Neural progenitor cell (in vitro differentiated cells): ENCODE measurements around the gene FIBP. TPM values are rescaled to one million over a fixed set of nuclear protein-coding genes. Genes with fewer than 3 reads are reported as not detected.
A peak's percentile ranks its signal among the peaks of the same experiment; 100 is the strongest.

Experiments used
- DNase-seq: peaks from one replicate; pipeline ENCODE4 v3.0.0-alpha.2; 2016; ENCODE audit warnings: low spot score
- H2AFZ ChIP-seq: fragments of 200-600 bp; sonication (generic); replicated peaks from 2 replicates; pipeline ENCODE4 v1.6.1; 2016; ENCODE audit warnings: antibody characterized with exemption
- H3F3A ChIP-seq: fragments of 200-600 bp; sonication (generic); 2 replicates; pipeline ENCODE4 v1.6.1; 2016; ENCODE audit warnings: antibody characterized with exemption, low read depth
- H3K27ac ChIP-seq: fragments of 200-600 bp; sonication (generic); 2 replicates; pipeline ENCODE4 v1.5.1; 2016; ENCODE audit warnings: mild to moderate bottlenecking
- H3K27me3 ChIP-seq: fragments of 200-600 bp; sonication (generic); 2 replicates; pipeline ENCODE4 v1.6.1; 2016; ENCODE audit warnings: mild to moderate bottlenecking, moderate library complexity
- H3K36me3 ChIP-seq: fragments of 200-600 bp; sonication (generic); 2 replicates; pipeline ENCODE4 v1.5.1; 2016
- H3K4me1 ChIP-seq: fragments of 200-600 bp; sonication (generic); 2 replicates; pipeline ENCODE4 v1.6.1; 2016; ENCODE audit warnings: mixed run types
- H3K4me2 ChIP-seq: fragments of 200-600 bp; sonication (generic); 2 replicates; pipeline ENCODE4 v1.6.1; 2016
- H3K4me3 ChIP-seq: fragments of 200-600 bp; sonication (generic); 2 replicates; pipeline ENCODE4 v1.5.1; 2016
- H3K79me2 ChIP-seq: fragments of 200-600 bp; sonication (generic); 2 replicates; pipeline ENCODE4 v1.6.1; 2016; ENCODE audit warnings: low read depth
- H3K9ac ChIP-seq: fragments of 200-600 bp; sonication (generic); 2 replicates; pipeline ENCODE4 v1.6.1; 2016
- H3K9me3 ChIP-seq: fragments of 200-600 bp; sonication (generic); 2 replicates; pipeline ENCODE4 v1.5.1; 2016; ENCODE audit warnings: low read depth
- H4K20me1 ChIP-seq: fragments of 200-600 bp; sonication (generic); 2 replicates; pipeline ENCODE4 v1.6.1; 2016; ENCODE audit warnings: low read depth
- H3K27ac Mint-ChIP-seq: 3 replicates; pipeline ENCODE4 v1.8.0; 2021; ENCODE audit warnings: mixed read lengths
- H3K27me3 Mint-ChIP-seq: 2 replicates; pipeline ENCODE4 v1.8.0; 2022; ENCODE audit warnings: low read depth, mild to moderate bottlenecking, inconsistent platforms, moderate library complexity, mixed read lengths; ENCODE audit not compliant: insufficient read depth
- H3K36me3 Mint-ChIP-seq: 3 replicates; pipeline ENCODE4 v1.8.0; 2021; ENCODE audit warnings: mixed read lengths
- H3K4me1 Mint-ChIP-seq: 3 replicates; pipeline ENCODE4 v1.8.0; 2021; ENCODE audit warnings: mixed read lengths
- H3K4me3 Mint-ChIP-seq: 3 replicates; pipeline ENCODE4 v1.8.0; 2021; ENCODE audit warnings: mild to moderate bottlenecking, moderate library complexity, mixed read lengths
- H3K9me3 Mint-ChIP-seq: 3 replicates; pipeline ENCODE4 v1.8.0; 2020; ENCODE audit warnings: mixed read lengths
- CTCF ChIP-seq: fragments of 200-600 bp; sonication (generic); IDR thresholded peaks from 2 replicates; pipeline ENCODE4 v1.5.1; 2017; ENCODE audit warnings: antibody characterized with exemption, mild to moderate bottlenecking
- EZH2 ChIP-seq: fragments of 200-600 bp; sonication (generic); IDR thresholded peaks from 2 replicates; pipeline ENCODE4 v1.6.1; 2017; ENCODE audit warnings: antibody characterized with exemption, mild to moderate bottlenecking, moderate library complexity
- EZH2phosphoT487 ChIP-seq: fragments of 200-600 bp; sonication (generic); IDR thresholded peaks from 2 replicates; pipeline ENCODE4 v1.6.1; 2017; ENCODE audit warnings: antibody characterized with exemption
- total RNA-seq: library from RNA; depleted of rRNA; stranded (reverse); fragments of >200 nt; gene quantifications from 2 replicates; pipeline ENCODE4 v1.2.3, GENCODE V29; 2015; ENCODE audit warnings: low replicate concordance

Gene FIBP
- total RNA-seq, 1 donor from 2014 or later = 92.1 TPM

GRCh38 chr11:65927904-65928397, 39.7 kb upstream of the FIBP start:
- H3K4me2 ChIP-seq = no peak overlapping the region

GRCh38 chr11:65925397-65925796, 37.1 kb upstream of the FIBP start:
- Histone ChIP-seq H3K9me3 (no peaks in the 10 kb centered on the region), H3K36me3 (no peaks in the 10 kb centered on the region), H3K79me2 (peaks cover 2% of the 10 kb centered on the region), H4K20me1 (peaks cover 7% of the 10 kb centered on the region), H3K4me2 (no peak overlapping the region), H2AFZ (no peak overlapping the region), H3K4me1 (peaks cover 1% of the 10 kb centered on the region), H3K9ac (no peak overlapping the region), H3K4me3 (no peak overlapping the region), H3K27ac (no peak overlapping the region), H3K27me3 (no peaks in the 10 kb centered on the region), H3F3A (no peaks in the 10 kb centered on the region)
- H3K27me3 Mint-ChIP-seq = peaks cover 5% of the 10 kb centered on the region
- no peak for TF ChIP-seq EZH2
- TF ChIP-seq EZH2phosphoT487 = no peak
- TF ChIP-seq CTCF = no peak
- H3K4me3 Mint-ChIP-seq = no peak overlapping the region
- H3K27ac Mint-ChIP-seq = no peak overlapping the region
- H3K4me1 Mint-ChIP-seq = peaks cover 4% of the 10 kb centered on the region
- H3K9me3 Mint-ChIP-seq = no peaks in the 10 kb centered on the region
- no peak for DNase-seq
- H3K36me3 Mint-ChIP-seq = peaks cover 5% of the 10 kb centered on the region

More at GRCh38 chr11:65927904-65928397, 39.7 kb upstream of the FIBP start:
- Histone ChIP-seq H2AFZ (no peak overlapping the region), H4K20me1 (no peaks in the 10 kb centered on the region), H3F3A (no peaks in the 10 kb centered on the region), H3K9ac (peak overlapping the region; percentile 14), H3K27ac (no peak overlapping the region), H3K9me3 (no peaks in the 10 kb centered on the region), H3K36me3 (no peaks in the 10 kb centered on the region), H3K79me2 (no peaks in the 10 kb centered on the region), H3K4me1 (no peaks in the 10 kb centered on the region), H3K27me3 (no peaks in the 10 kb centered on the region), H3K4me3 (no peak overlapping the region)
- no peak for DNase-seq
- H3K4me1 Mint-ChIP-seq = peaks cover 13% of the 10 kb centered on the region
- H3K9me3 Mint-ChIP-seq = no peaks in the 10 kb centered on the region
- TF ChIP-seq EZH2 (no peak), EZH2phosphoT487 (no peak), CTCF (no peak)
- peaks cover 9% of the 10 kb centered on the region for H3K27me3 Mint-ChIP-seq
- peaks cover 3% of the 10 kb centered on the region for H3K36me3 Mint-ChIP-seq
- H3K27ac Mint-ChIP-seq = no peak overlapping the region
- H3K4me3 Mint-ChIP-seq = no peak overlapping the region

- no peak for DNase-seq
- Histone ChIP-seq H3F3A (no peaks in the 10 kb centered on the region), H3K9me3 (no peaks in the 10 kb centered on the region), H3K9ac (no peak overlapping the region), H3K27ac (no peak overlapping the region), H3K79me2 (peaks cover 18% of the 10 kb centered on the region), H3K27me3 (no peaks in the 10 kb centered on the region), H3K4me3 (no peak overlapping the region), H3K4me2 (no peak overlapping the region), H2AFZ (no peak overlapping the region), H3K36me3 (no peaks in the 10 kb centered on the region), H4K20me1 (peaks cover 12% of the 10 kb centered on the region), H3K4me1 (peaks cover 10% of the 10 kb centered on the region)
- Mint-ChIP-seq H3K4me1 (peaks cover 7% of the 10 kb centered on the region), H3K36me3 (peaks cover 5% of the 10 kb centered on the region), H3K27ac (no peak overlapping the region), H3K4me3 (peak overlapping the region; percentile 7), H3K9me3 (no peaks in the 10 kb centered on the region), H3K27me3 (peaks cover 4% of the 10 kb centered on the region)
- TF ChIP-seq EZH2phosphoT487 = no peak
- no peak for TF ChIP-seq EZH2
- TF ChIP-seq CTCF = no peak
Observed at GRCh38 chr11:65922565-65922964, 34.3 kb upstream of the FIBP start.
